Esophagus muscularis mucosa (tissue), 4 donors: ENCODE measurements around the gene EEIG2.

Experiments used
- CTCF ChIP-seq, 3 experiments: fragments of 200-600 bp in 2 of 3; fragments of 450-650 bp in 1 of 3; sonication (generic) in 2 of 3; IDR thresholded peaks; one replicate each; pipeline ENCODE4 v1.5.1; 2017 to 2019; ENCODE audit warnings: antibody characterized with exemption in 3 of 3, mild to moderate bottlenecking in 2 of 3, moderate library complexity in 1 of 3
- EP300 ChIP-seq: sonication (generic); formaldehyde crosslinking; IDR thresholded peaks from one replicate; pipeline ENCODE4 v1.6.1; 2017; ENCODE audit warnings: antibody characterized with exemption
- POLR2A ChIP-seq: fragments of 450-650 bp; IDR thresholded peaks from one replicate; pipeline ENCODE4 v1.6.1; 2017; ENCODE audit warnings: antibody characterized with exemption, moderate library complexity, mild to moderate bottlenecking, low read depth
- POLR2AphosphoS5 ChIP-seq, 2 donors: sonication (generic); formaldehyde crosslinking; IDR thresholded peaks; one replicate each; pipeline ENCODE4 v1.6.1; 2017; ENCODE audit warnings: antibody characterized with exemption in 2 of 2

DNA sequence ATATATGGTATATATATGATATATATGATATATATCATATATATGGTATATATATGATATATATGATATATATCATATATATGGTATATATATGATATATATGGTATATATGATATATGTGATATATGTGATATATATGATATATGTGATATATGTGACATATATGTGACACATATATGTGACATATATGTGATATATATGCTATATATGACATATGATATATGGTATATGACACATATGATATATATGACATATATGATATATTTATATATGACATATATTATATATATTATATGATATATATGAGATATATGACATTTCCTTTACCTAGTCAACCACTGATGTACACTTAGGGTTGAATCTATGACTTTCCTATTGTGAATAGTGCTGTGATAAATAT lies 36.1 kb upstream of the EEIG2 start:
- TF ChIP-seq CTCF (IDR thresholded peaks at IDR 0.05) (no peak), POLR2A (no peak), POLR2AphosphoS5 (IDR thresholded peaks at IDR 0.05) (no peak), EP300 (no peak)
